IPS-15b (cell line): ENCODE results near the gene CCDC146.
"Not testable (repeated sequence)": the region's sequence is repeated elsewhere in the genome, so short reads cannot be mapped to it uniquely, and the experiment has no call there.

ENCODE experiments used
- H3K27me3 ChIP-seq: one replicate; pipeline ENCODE4 v1.6.1; 2013; ENCODE audit warnings: low read length; ENCODE audit not compliant: control insufficient read depth, insufficient read depth
- H3K36me3 ChIP-seq: one replicate; pipeline ENCODE4 v1.6.1; 2013; ENCODE audit warnings: low read length; ENCODE audit not compliant: control insufficient read depth, insufficient read depth
- H3K4me1 ChIP-seq: one replicate; pipeline ENCODE4 v1.6.1; 2013; ENCODE audit warnings: mild to moderate bottlenecking, low read length; ENCODE audit not compliant: control insufficient read depth, insufficient read depth
- H3K4me3 ChIP-seq: one replicate; pipeline ENCODE4 v1.5.1; 2013; ENCODE audit warnings: low read depth, low read length
- H3K9ac ChIP-seq: one replicate; pipeline ENCODE4 v1.6.1; 2013; ENCODE audit warnings: low read depth, mild to moderate bottlenecking, low read length
- H3K9me3 ChIP-seq: one replicate; pipeline ENCODE4 v1.6.1; 2013; ENCODE audit warnings: mild to moderate bottlenecking, low read length; ENCODE audit not compliant: control insufficient read depth, insufficient read depth

CCDC146 gene

GRCh38 chr7:77107659-77108058, 14.8 kb upstream of the CCDC146 start:
- not testable (repeated sequence) for H3K27me3 ChIP-seq, H3K4me1 ChIP-seq, H3K9me3 ChIP-seq, H3K9ac ChIP-seq, H3K4me3 ChIP-seq, H3K36me3 ChIP-seq

- H3K27me3 ChIP-seq, H3K9me3 ChIP-seq, H3K9ac ChIP-seq: not testable (repeated sequence)
Measured at GRCh38 chr7:77108362-77108761, 14.1 kb upstream of the CCDC146 start.

GRCh38 chr7:77112719-77113306, 9.6 kb upstream of the CCDC146 start:
- not testable (repeated sequence) for H3K9me3 ChIP-seq, H3K4me3 ChIP-seq, H3K27me3 ChIP-seq, H3K36me3 ChIP-seq, H3K4me1 ChIP-seq, H3K9ac ChIP-seq

More at GRCh38 chr7:77108362-77108761, 14.1 kb upstream of the CCDC146 start:
- H3K4me3 ChIP-seq, H3K36me3 ChIP-seq, H3K4me1 ChIP-seq: not testable (repeated sequence)

- H3K9me3 ChIP-seq, H3K4me3 ChIP-seq, H3K27me3 ChIP-seq: not testable (repeated sequence)
Measured at GRCh38 chr7:77125486-77125885, 3.1 kb downstream of the CCDC146 start.

GRCh38 chr7:77127009-77127408, 4.6 kb downstream of the CCDC146 start:
- H3K27me3 ChIP-seq, H3K9ac ChIP-seq, H3K36me3 ChIP-seq, H3K4me3 ChIP-seq, H3K4me1 ChIP-seq, H3K9me3 ChIP-seq: not testable (repeated sequence)

More at GRCh38 chr7:77125486-77125885, 3.1 kb downstream of the CCDC146 start:
- not testable (repeated sequence) for H3K9ac ChIP-seq, H3K4me1 ChIP-seq, H3K36me3 ChIP-seq

GRCh38 chr7:77128582-77129410, 6.4 kb downstream of the CCDC146 start:
- not testable (repeated sequence) for H3K4me1 ChIP-seq

GRCh38 chr7:77131781-77132180, 9.4 kb downstream of the CCDC146 start:
- not testable (repeated sequence) for H3K9me3 ChIP-seq, H3K9ac ChIP-seq, H3K27me3 ChIP-seq, H3K36me3 ChIP-seq, H3K4me1 ChIP-seq, H3K4me3 ChIP-seq

More at GRCh38 chr7:77128582-77129410, 6.4 kb downstream of the CCDC146 start:
- not testable (repeated sequence) for H3K27me3 ChIP-seq, H3K4me3 ChIP-seq, H3K36me3 ChIP-seq, H3K9ac ChIP-seq, H3K9me3 ChIP-seq

GRCh38 chr7:77138668-77139067, 16.3 kb downstream of the CCDC146 start:
- not testable (repeated sequence) for H3K4me3 ChIP-seq, H3K9ac ChIP-seq, H3K9me3 ChIP-seq, H3K27me3 ChIP-seq, H3K36me3 ChIP-seq, H3K4me1 ChIP-seq

- H3K4me1 ChIP-seq, H3K9me3 ChIP-seq, H3K9ac ChIP-seq, H3K4me3 ChIP-seq, H3K36me3 ChIP-seq, H3K27me3 ChIP-seq: not testable (repeated sequence)
Measured at GRCh38 chr7:77140291-77140690, 17.9 kb downstream of the CCDC146 start.

GRCh38 chr7:77152232-77152631, 29.8 kb downstream of the CCDC146 start:
- not testable (repeated sequence) for H3K9me3 ChIP-seq, H3K27me3 ChIP-seq, H3K4me1 ChIP-seq, H3K4me3 ChIP-seq, H3K36me3 ChIP-seq, H3K9ac ChIP-seq

GRCh38 chr7:77154917-77155464, 32.6 kb downstream of the CCDC146 start:
- H3K4me1 ChIP-seq, H3K36me3 ChIP-seq, H3K27me3 ChIP-seq, H3K9ac ChIP-seq, H3K9me3 ChIP-seq, H3K4me3 ChIP-seq: not testable (repeated sequence)
